Fibroblast of peridontal ligament (primary cell): ENCODE measurements around the gene TLCD3A.
A peak's percentile ranks its signal among the peaks of the same experiment; 100 is the strongest.
"Not testable (repeated sequence)": the region's sequence is repeated elsewhere in the genome, so short reads cannot be mapped to it uniquely, and the experiment has no call there.

Source experiments
- DNase-seq: peaks from one replicate; pipeline ENCODE4 v3.0.0-alpha.2; 2010; ENCODE audit errors: extremely low read depth

Gene TLCD3A

DNA sequence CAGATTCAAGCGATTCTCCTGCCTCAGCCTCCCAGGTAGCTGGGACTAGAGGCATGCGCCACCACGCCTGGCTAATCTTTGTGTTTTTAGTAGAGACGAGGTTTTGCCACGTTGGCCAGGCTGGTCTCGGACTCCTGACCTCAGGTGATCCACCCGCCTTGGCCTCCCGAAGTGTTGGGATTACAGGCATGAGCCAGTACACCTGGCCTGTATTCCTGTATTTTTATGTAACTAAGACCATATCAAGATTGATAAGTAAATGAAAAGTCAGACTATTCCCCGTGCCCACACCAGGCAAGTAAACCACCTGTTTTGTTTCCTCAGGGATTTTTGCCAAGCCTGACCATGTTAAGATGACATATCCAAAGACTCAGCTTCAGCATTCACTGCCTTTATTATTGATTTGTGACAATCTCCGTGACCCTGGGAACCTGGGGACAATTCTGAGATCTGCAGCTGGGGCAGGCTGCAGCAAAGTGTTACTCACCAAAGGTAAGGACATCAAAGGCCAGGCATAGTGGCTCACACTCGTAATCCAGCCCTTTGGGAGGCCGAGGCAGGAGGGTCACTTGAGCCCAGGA lies 55.3 kb downstream of the TLCD3A start:
- no peak for DNase-seq

DNA sequence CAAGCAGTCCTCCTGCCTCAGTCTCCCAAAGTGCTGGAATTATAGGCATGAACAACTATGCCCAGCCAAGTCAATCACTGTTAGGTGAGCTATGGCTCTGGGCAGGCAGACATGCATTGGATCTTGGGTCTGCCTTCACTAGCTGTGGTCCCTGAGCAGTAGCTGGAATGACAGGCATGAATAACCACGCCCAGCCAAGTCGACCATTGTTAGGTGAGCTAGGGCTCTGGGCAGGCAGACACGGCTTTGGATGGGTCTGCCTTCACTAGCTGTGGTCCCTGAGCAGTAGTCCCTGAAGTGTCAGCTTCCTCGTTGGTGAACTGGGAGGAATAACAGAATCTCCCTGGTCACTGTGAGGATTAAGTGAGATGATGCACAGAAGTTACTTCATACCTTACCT lies 56.2 kb downstream of the TLCD3A start:
- DNase-seq = no peak

DNA sequence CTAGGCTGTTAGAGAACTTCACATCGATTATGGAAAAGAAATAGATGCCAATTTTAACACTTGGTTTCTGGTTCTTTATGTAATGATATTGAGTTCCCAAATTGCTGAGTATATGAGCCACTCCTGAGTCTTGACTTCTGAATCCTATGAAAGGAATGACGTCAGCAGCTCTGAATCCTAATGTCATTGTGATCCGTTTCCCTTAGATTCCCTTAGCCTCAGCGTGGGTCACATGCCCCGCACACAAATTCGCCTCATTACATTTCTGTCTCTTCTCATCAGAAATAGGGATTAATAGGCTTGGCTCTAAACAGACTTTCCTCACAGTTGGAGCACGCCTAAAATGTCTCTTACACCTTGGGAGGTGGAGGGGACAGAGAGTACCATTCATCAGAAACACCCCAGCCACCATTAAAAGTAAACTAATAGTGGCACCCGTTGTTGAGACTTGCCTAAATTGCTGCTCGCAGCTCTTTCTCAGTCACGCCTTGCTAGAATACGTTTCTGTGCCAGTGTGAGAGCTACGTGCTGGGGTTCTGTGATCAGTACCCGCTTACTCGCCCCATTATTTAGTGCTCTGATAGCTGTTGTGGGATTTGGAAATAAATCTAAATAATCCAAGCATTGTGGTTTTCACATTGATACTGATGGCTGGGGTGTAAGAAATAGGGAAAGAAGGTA lies 56.9 kb downstream of the TLCD3A start:
- no peak for DNase-seq

DNA sequence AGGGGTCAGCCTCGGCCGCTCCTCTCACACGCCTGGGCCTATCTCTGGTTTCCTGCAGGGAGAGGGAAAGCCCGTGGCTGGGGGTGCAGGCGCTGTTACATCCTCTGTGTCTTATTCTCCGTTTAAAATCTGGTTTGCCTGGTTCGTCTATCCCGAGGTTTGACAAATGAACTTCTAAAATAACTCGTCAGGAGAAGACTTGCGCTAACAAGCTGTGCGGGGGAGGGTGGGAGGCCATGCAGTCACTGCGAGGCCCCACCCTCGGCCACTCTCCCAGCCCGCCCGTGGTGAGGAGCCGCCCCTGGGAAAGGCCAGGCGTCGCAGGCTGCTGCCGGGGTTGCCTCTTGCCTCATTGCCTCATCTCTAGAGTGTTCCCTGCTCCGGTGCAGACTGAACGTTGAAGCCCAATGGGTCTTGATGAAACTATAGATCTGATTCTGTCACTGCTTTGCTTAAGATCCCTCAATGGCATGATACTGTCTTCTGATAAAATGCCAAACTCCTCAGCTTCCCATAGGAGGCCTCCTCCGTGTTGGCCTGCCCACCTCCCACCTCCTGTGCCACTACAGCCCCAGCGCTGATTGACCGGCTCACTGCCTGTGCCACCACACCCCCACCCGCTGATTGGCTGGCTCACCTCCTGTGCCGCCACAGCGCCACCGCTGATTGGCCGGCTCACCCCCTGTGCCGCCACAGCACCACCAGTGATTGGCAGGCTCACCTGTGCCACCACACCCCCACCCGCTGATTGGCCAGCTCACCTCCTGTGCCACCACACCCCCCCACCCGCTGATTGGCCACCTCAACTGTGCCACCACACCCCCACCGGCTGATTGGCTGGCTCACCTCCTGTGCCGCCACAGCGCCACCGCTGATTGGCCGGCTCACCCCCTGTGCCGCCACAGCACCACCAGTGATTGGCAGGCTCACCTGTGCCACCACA lies 57.8 kb downstream of the TLCD3A start:
- DNase-seq = not testable (repeated sequence)

DNA sequence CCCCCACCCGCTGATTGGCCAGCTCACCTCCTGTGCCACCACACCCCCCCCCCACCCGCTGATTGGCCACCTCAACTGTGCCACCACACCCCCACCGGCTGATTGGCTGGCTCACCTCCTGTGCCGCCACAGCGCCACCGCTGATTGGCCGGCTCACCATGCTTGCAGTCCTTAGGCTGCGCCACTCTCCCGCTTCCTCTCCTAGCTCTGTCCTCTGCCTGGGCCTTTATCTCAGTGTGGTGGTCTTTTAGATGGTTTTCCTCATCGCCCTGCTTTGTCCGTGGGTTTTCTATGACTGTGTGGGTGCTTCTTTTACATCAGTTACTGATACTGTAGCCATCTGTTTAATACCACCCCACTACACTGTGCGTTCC lies 58.5 kb downstream of the TLCD3A start:
- DNase-seq = not testable (repeated sequence)

DNA sequence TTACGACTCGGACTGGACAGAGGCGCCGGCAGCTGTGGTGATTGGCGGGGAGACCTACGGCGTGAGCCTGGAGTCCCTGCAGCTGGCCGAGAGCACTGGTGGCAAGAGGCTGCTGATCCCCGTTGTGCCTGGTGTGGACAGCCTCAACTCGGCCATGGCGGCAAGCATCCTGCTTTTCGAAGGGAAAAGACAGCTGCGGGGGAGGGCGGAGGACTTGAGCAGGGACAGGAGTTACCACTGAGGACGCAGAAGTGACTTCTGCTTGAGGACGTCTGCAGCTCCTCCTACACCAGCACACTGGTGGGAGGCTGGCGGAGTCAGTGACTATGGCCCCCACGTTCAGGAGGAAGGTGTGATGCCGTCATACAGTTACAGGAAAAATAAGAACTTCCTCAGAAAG lies 59.4 kb downstream of the TLCD3A start:
- no peak for DNase-seq

DNA sequence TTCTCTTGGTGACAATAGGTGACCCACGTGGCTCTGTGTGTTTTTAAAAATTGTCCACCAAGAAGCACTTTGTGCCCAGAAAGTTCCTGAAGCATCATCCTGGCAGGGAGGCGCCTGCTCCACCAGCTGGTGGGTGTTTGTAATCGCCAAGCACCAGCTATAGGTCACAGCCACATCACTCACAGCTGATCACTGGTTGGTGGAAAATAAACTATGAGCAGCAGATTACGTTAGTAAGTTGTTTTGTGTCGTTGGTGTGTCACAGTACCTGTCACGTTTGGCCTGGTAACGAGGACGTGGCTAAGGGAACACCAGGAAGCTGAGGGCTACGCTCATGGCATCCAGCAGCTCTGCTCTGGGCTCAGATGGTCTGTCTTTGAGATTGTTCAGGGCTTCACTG lies 59.9 kb downstream of the TLCD3A start:
- DNase-seq = peak; percentile 28
